ENCODE measurements around the gene REP15.

DNA sequence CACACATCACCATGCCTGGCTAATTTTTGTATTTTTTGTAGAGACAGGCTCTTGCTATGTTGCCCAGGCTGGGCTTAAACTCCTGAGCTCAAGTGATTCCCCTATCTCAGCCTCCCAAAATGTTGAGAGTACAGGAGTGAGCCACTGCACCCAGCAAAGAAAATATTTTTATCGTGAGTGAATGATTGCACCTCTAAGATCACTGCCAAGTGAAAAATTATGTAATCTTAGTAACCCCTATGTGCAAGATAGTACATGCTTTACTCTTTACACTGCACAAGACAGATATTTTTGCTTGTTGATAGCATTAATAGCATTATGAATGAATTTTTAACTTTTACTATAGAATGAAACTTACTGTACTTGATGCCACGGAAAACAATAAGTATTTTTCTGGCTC, 11.0 kb downstream of the REP15 start:
- TF ChIP-seq CTCF (IDR thresholded peaks at IDR 0.05; ENCODE audit: low read depth, low read length): no peak
- no peak for TF ChIP-seq EZH2phosphoT487 (IDR thresholded peaks at IDR 0.05; ENCODE audit: low read depth)
